Effector memory CD4-positive, alpha-beta T cell (primary cell): ENCODE results near the gene ST3GAL2.
"Not testable (repeated sequence)": the region's sequence is repeated elsewhere in the genome, so short reads cannot be mapped to it uniquely, and the experiment has no call there.

Experiments used
- DNase-seq, 3 donors: peaks; one replicate each; pipeline ENCODE4 v3.0.0-alpha.2; 2020
- H3K27ac ChIP-seq: 2 replicates; pipeline ENCODE4 v1.7.0; 2013; ENCODE audit warnings: mild to moderate bottlenecking, low read length, moderate library complexity; ENCODE audit not compliant: insufficient read depth, poor library complexity, severe bottlenecking
- H3K27me3 ChIP-seq: replicated peaks from 2 replicates; pipeline ENCODE4 v1.7.0; 2013; ENCODE audit warnings: mild to moderate bottlenecking, low read length; ENCODE audit not compliant: insufficient read depth, control insufficient read depth, poor library complexity, severe bottlenecking
- H3K36me3 ChIP-seq: 2 replicates; pipeline ENCODE4 v1.7.0; 2013; ENCODE audit warnings: mild to moderate bottlenecking, low read length, moderate library complexity; ENCODE audit not compliant: control insufficient read depth, insufficient read depth
- H3K4me1 ChIP-seq: 2 replicates; pipeline ENCODE4 v1.7.0; 2013; ENCODE audit warnings: low read length, mild to moderate bottlenecking; ENCODE audit not compliant: control insufficient read depth, insufficient read depth, poor library complexity, severe bottlenecking
- H3K4me3 ChIP-seq: 2 replicates; pipeline ENCODE4 v1.7.0; 2013; ENCODE audit warnings: low read length, low read depth, mild to moderate bottlenecking; ENCODE audit not compliant: insufficient read depth, poor library complexity, severe bottlenecking
- H3K9me3 ChIP-seq: 2 replicates; pipeline ENCODE4 v1.7.0; 2013; ENCODE audit warnings: mild to moderate bottlenecking, low read length, moderate library complexity; ENCODE audit not compliant: control insufficient read depth

The ST3GAL2 gene

DNA sequence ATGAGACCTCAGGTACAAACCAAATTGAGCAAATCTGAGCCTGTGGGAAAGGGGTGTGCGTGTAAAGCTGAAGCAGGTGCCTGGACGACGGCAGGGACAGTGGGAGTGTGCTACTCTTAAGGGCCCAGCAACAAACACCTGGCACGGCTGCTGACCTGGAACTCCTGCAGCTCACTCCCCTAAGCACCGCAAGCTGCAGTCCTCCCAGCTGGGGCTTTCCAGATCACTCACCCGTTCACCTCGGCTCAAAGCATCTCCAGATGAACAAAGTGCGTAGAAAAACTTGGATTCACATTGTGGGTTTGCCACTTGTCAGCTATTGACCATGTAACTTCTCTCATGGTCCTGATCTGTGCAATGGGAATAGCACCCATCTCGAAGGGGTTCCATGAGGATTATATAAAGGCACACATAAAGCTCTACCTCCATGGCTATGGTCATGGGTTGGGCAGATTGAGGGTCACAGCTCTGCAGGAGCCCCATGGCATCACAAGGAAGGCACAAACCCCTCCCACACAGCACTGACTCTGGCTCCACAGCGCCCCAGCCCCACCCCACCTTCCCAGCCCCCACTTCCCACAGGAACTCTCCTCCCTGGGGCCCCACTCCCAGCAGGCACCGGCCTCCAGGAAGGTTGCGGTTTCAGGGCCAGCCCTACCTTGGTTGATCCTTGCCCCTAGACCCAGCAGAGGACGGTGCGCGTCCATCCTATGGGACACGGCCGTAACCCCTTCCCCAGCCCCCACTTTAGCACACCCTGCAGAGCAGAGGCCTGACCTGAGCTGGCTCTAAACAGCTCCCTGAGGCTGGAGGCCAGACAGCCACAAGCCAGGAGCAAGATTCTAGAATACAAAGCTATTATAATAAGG is 21.9 kb downstream of the ST3GAL2 start:
- no peak overlapping the region for H3K4me3 ChIP-seq
- no peak overlapping the region for H3K27ac ChIP-seq
- DNase-seq: no peak
- no peaks in the 10 kb centered on the region for H3K27me3 ChIP-seq
- H3K9me3 ChIP-seq: no peaks in the 10 kb centered on the region
- H3K36me3 ChIP-seq: no peaks in the 10 kb centered on the region
- peaks cover 21% of the 10 kb centered on the region for H3K4me1 ChIP-seq

DNA sequence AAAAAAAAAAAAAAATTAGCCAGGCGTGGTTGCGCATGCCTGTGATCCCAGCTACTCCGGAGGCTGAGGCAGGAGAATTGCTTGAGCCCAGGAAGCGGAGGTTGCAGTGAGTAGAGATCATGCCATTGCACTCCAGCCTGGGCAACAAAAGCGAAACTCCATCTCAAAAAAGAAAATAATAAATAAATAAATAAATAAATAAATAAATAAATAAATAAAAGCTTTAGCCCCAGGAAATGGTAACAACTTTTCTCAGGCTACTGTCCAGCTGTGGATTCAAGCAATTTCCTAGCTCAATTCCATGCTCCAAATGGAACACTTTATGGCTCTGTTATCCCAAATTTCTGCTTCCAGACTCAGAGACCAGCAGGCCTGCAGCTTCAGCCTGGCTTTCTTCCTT is 25.3 kb downstream of the ST3GAL2 start:
- not testable (repeated sequence) for H3K27me3 ChIP-seq, H3K9me3 ChIP-seq, H3K27ac ChIP-seq, H3K4me3 ChIP-seq, H3K4me1 ChIP-seq, DNase-seq, H3K36me3 ChIP-seq

DNA sequence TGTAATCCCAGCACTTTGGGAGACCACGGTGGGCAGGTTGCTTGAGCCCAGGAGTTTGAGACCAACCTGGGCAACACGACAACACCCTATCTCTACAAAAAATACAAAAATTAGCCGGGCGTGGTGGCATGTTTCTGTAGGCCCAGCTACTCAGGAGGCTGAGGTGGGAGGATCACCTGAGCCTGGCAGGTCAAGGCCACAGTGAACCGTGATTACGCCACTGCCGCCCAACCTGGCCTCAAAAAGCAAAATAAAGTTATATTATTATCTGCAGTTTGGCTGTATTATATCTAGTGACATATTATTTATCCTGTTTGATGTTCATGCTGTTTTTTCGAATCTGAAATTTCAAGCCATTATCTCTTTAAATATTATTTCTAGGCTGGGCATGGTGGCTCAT is 26.5 kb downstream of the ST3GAL2 start:
- DNase-seq: no peak
- no peak overlapping the region for H3K4me3 ChIP-seq
- H3K27me3 ChIP-seq: no peaks in the 10 kb centered on the region
- H3K9me3 ChIP-seq: no peaks in the 10 kb centered on the region
- no peak overlapping the region for H3K27ac ChIP-seq
- no peaks in the 10 kb centered on the region for H3K36me3 ChIP-seq
- peaks cover 12% of the 10 kb centered on the region for H3K4me1 ChIP-seq

DNA sequence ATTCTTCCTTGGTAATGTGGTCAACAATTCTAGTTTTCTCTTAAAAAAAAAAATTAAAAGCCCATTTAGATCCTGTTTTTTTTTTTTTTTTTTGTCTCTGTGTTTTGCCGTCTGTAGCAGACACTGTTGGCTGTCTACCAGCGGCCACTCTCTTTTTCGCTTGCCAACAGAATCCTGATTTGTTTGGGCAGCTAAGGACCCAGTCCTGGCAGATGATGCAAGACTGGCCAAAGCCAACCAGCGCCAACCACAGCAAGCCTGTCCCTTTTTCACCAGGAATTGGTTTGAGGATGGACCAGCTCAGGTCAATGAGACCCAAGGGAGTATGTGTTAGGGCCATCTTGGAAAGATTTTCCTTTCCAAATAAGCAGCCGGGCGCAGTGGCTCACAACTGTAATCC is 28.2 kb downstream of the ST3GAL2 start:
- H3K9me3 ChIP-seq: no peaks in the 10 kb centered on the region
- no peak overlapping the region for H3K4me3 ChIP-seq
- H3K4me1 ChIP-seq: peaks cover 12% of the 10 kb centered on the region
- no peaks in the 10 kb centered on the region for H3K36me3 ChIP-seq
- no peak overlapping the region for H3K27ac ChIP-seq
- no peak for DNase-seq
- no peaks in the 10 kb centered on the region for H3K27me3 ChIP-seq

DNA sequence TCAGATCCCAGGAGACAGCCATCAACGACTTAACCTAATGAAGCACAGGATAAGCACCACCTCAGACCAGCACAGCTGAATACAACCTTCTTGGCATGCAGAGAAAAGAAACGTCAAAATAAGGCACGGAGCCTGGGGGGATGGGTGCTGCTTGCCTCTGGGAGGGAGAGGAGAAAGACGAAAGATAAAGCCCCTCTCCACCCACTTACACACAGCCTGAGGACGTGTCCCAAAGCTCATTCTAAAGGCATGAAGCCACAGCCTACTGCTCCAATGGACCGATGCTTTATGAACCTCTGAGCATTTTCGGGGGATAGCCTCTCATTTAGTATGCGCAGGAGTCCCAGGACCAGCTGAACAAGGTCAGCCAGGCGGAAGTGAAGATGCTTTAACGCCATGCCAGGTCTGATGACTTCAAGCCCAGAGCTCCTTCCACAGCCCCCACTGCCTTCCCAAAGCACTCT is 31.1 kb downstream of the ST3GAL2 start:
- Histone ChIP-seq H3K9me3 (no peaks in the 10 kb centered on the region), H3K4me3 (no peak overlapping the region), H3K27me3 (no peaks in the 10 kb centered on the region), H3K36me3 (no peaks in the 10 kb centered on the region), H3K4me1 (peaks cover 19% of the 10 kb centered on the region), H3K27ac (no peak overlapping the region)
- DNase-seq: no peak

DNA sequence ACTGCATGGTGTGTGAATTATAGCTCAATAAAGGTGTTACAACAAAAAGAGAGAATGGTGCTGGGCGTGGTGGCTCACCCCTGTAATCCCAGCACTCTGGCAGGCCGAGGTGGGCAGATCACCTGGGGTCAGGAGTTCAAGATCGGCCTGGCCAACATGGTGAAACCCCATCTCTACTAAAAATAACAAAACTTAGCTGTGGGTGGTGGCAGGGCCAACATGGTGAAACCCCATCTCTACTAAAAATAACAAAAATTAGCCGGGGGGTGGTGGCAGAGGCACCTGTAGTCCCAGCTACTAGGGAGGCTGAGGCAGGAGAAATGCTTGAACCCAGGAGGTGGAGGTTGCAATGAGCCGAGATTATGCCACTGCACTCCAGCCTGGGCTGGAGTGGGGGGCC is 32.8 kb downstream of the ST3GAL2 start:
- H3K4me1 ChIP-seq: peaks cover 19% of the 10 kb centered on the region
- H3K27ac ChIP-seq, H3K4me3 ChIP-seq, DNase-seq, H3K36me3 ChIP-seq, H3K27me3 ChIP-seq, H3K9me3 ChIP-seq: not testable (repeated sequence)

DNA sequence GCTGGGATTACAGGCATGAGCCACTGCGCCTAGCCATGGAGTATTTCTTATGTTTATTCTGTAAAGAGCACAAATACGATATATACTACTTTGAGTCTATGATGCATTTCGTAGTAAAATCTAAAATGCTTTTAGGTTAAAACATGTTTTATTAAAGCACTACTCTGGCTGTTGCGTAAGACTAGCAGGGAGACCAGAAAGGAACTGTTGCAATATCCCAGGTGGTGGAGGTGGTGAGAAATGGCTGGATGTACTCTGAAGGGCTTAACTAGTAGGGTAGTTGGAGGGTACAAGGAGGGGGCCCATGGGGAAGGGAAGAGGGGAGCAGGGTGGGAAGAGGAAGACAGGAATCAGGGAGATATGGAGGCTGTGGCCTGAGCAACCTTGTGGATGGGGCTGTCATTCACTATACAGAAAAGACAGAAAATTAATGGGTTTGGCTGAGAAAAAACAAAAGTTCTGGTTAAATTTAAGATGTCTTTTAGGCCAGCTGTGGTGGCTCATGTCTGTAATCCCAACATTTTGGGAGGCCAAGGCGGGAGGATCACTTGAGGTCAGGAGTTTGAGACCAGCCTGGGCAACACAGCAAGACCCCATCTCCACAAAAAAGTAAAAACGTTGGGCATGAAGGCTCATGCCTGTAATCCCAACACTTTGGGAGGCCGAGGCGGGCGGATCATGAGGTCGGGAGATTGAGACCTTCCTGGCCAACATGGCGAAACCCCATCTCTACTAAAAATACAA is 35.8 kb downstream of the ST3GAL2 start:
- no peaks in the 10 kb centered on the region for H3K9me3 ChIP-seq
- DNase-seq: no peak
- H3K36me3 ChIP-seq: peaks cover 13% of the 10 kb centered on the region
- H3K4me3 ChIP-seq: no peak overlapping the region
- no peaks in the 10 kb centered on the region for H3K27me3 ChIP-seq
- H3K27ac ChIP-seq: no peak overlapping the region
- H3K4me1 ChIP-seq: peaks cover 14% of the 10 kb centered on the region

DNA sequence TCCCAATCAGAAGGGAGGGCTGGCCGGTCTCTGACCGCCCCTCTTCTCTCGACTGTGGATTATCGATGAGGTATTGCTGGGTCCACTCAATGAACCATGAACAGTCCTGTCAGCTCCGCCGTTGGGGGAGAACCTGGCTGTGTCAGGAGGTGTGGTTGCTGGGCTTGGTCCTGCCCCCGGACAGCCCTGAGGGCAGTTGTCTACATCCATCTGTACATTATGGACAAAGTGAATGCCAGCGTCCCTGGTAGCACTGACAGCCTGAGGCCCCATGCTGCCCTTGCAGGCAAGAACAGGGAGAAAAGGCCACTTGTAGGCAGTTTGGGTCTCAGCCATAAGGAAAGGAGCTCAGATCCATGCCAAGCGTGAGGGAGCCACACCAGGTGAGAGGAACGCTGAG is 38.9 kb downstream of the ST3GAL2 start:
- Histone ChIP-seq H3K4me3 (no peak overlapping the region), H3K27ac (no peak overlapping the region), H3K27me3 (no peaks in the 10 kb centered on the region), H3K9me3 (no peaks in the 10 kb centered on the region), H3K36me3 (peaks cover 15% of the 10 kb centered on the region), H3K4me1 (peaks cover 7% of the 10 kb centered on the region)
- DNase-seq: no peak

DNA sequence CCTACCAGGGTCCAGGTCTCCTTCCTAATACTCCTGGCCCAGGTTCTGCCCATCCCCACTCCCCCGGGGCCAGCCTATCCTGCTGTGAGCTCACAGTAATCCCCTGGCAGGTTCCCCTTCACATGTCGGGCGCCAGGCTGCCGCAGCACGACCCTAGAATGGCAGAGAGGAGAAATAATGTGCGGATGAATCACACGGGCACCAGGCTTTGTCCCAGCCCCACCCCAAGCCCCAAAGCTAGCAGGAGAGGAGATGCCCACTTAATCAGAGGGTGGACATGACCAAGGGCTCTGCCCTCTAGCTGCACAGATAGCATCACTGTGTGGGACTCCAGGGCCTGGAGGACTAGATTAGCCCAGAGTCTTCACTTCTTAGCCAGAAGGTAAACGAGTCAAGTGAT is 39.5 kb downstream of the ST3GAL2 start:
- peaks cover 7% of the 10 kb centered on the region for H3K4me1 ChIP-seq
- no peaks in the 10 kb centered on the region for H3K27me3 ChIP-seq
- H3K9me3 ChIP-seq: no peaks in the 10 kb centered on the region
- H3K4me3 ChIP-seq: no peak overlapping the region
- DNase-seq: no peak
- peaks cover 15% of the 10 kb centered on the region for H3K36me3 ChIP-seq
- H3K27ac ChIP-seq: no peak overlapping the region

DNA sequence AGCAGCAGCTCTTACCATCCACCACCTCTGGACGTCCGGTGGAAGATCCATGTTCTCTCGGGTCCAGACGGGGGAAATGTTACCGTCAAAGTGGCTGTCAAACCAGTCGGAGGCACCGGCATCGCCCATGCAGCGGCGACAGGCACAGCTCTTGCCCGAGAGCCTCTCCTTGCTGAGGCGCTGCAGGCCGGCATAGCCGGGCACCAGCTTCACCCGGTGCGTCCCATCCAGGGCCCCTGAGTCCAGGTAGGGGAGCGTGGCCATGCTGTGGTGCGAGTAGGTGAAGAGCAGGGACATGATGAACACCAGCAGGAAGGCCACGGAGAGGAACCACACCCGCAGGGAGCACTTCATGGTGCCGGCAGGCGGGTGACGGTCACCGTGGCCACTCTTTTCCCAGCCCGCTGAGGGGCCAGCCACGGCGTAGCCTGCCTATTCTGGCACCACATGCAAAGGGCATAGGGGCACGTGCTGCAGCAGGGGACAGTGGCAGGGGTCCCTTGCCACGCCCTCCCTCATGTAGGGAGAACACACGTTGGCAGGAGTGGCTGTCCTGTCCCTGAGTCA is 40.6 kb downstream of the ST3GAL2 start:
- Histone ChIP-seq H3K27ac (no peak overlapping the region), H3K4me3 (no peak overlapping the region), H3K9me3 (no peaks in the 10 kb centered on the region), H3K27me3 (no peaks in the 10 kb centered on the region), H3K4me1 (no peaks in the 10 kb centered on the region), H3K36me3 (peaks cover 15% of the 10 kb centered on the region)
- no peak for DNase-seq
